Activated CD8-positive, alpha-beta memory T cell treated with anti-CD3 and anti-CD28 coated beads, Interleukin-2, amount 10 ng/mL, durations not matched to agents 7 days and 5 days (primary cell): ENCODE measurements around the gene RIMS1. TPM values are rescaled to one million over a fixed set of nuclear protein-coding genes. Genes with fewer than 3 reads are reported as not detected.

Experiments
- ATAC-seq: fragments of 150-1000 bp; cut with Tn5 transposase; one replicate; pipeline ENCODE4 v1.10.0; 2021; ENCODE audit warnings: moderate library complexity
- CTCF ChIA-PET: fragments of 350-600 bp; sonication (Branson Sonifier 250); formaldehyde crosslinking; loops from one replicate; lab custom pipeline; 2021; ENCODE audit warnings: antibody characterized with exemption; lab: Charles Lee
- DNase-seq: peaks from one replicate; pipeline ENCODE4 v3.0.0-alpha.2; 2020
- H3K27ac Mint-ChIP-seq: one replicate; pipeline ENCODE4 v1.8.0; 2021; ENCODE audit warnings: mild to moderate bottlenecking, mixed read lengths
- H3K27me3 Mint-ChIP-seq: one replicate; pipeline ENCODE4 v1.8.0; 2021; ENCODE audit warnings: mixed read lengths
- H3K36me3 Mint-ChIP-seq: one replicate; pipeline ENCODE4 v1.8.0; 2021; ENCODE audit warnings: mild to moderate bottlenecking, mixed read lengths
- H3K4me1 Mint-ChIP-seq: one replicate; pipeline ENCODE4 v1.8.0; 2021; ENCODE audit warnings: mixed read lengths
- H3K4me3 Mint-ChIP-seq: one replicate; pipeline ENCODE4 v1.8.0; 2021; ENCODE audit warnings: mild to moderate bottlenecking, moderate library complexity, mixed read lengths
- H3K9me3 Mint-ChIP-seq: one replicate; pipeline ENCODE4 v1.8.0; 2022; ENCODE audit warnings: low read depth, mixed read lengths
- total RNA-seq, 2 experiments: library from RNA; stranded (reverse); gene quantifications; one replicate each; pipeline ENCODE4 v1.2.3, GENCODE V29; 2021

The RIMS1 gene
- total RNA-seq, 2 experiments from 2014 or later, result not detected

GRCh38 chr6:72022830-72023229 is 136.5 kb downstream of the RIMS1 start:
- no peaks in the 10 kb centered on the region for H3K4me1 Mint-ChIP-seq
- no peak for DNase-seq
- no peak for ATAC-seq
- H3K4me3 Mint-ChIP-seq, result no peak overlapping the region
- no peaks in the 10 kb centered on the region for H3K9me3 Mint-ChIP-seq
- CTCF ChIA-PET, result no interaction called here
- no peak overlapping the region for H3K27ac Mint-ChIP-seq
- H3K36me3 Mint-ChIP-seq, result no peaks in the 10 kb centered on the region
- no peaks in the 10 kb centered on the region for H3K27me3 Mint-ChIP-seq

GRCh38 chr6:72031471-72031870 is 145.1 kb downstream of the RIMS1 start:
- DNase-seq, result no peak
- no peaks in the 10 kb centered on the region for H3K4me1 Mint-ChIP-seq
- no peak overlapping the region for H3K27ac Mint-ChIP-seq
- no peaks in the 10 kb centered on the region for H3K9me3 Mint-ChIP-seq
- ATAC-seq, result no peak
- CTCF ChIA-PET, result no interaction called here
- H3K4me3 Mint-ChIP-seq, result no peak overlapping the region
- H3K27me3 Mint-ChIP-seq, result no peaks in the 10 kb centered on the region
- H3K36me3 Mint-ChIP-seq, result no peaks in the 10 kb centered on the region

GRCh38 chr6:72032086-72032485 is 145.7 kb downstream of the RIMS1 start:
- Mint-ChIP-seq H3K27ac (no peak overlapping the region), H3K27me3 (no peaks in the 10 kb centered on the region), H3K4me1 (no peaks in the 10 kb centered on the region), H3K9me3 (no peaks in the 10 kb centered on the region), H3K4me3 (no peak overlapping the region), H3K36me3 (no peaks in the 10 kb centered on the region)
- CTCF ChIA-PET, result no interaction called here
- ATAC-seq (no peak), DNase-seq (no peak)

- ATAC-seq (no peak), DNase-seq (no peak)
- Mint-ChIP-seq H3K36me3 (no peaks in the 10 kb centered on the region), H3K4me1 (no peaks in the 10 kb centered on the region), H3K27me3 (no peaks in the 10 kb centered on the region), H3K9me3 (no peaks in the 10 kb centered on the region), H3K27ac (no peak overlapping the region), H3K4me3 (no peak overlapping the region)
- CTCF ChIA-PET, result no interaction called here
These were observed 149.1 kb downstream of the RIMS1 start for GRCh38 chr6:72035486-72035885.

GRCh38 chr6:72035966-72036365 is 149.6 kb downstream of the RIMS1 start:
- ATAC-seq (no peak), DNase-seq (no peak)
- no peaks in the 10 kb centered on the region for H3K27me3 Mint-ChIP-seq
- H3K9me3 Mint-ChIP-seq, result no peaks in the 10 kb centered on the region
- no peak overlapping the region for H3K4me3 Mint-ChIP-seq
- no peaks in the 10 kb centered on the region for H3K4me1 Mint-ChIP-seq
- no peaks in the 10 kb centered on the region for H3K36me3 Mint-ChIP-seq
- H3K27ac Mint-ChIP-seq, result no peak overlapping the region
- CTCF ChIA-PET, result no interaction called here

- CTCF ChIA-PET, result no interaction called here
- no peak overlapping the region for H3K4me3 Mint-ChIP-seq
- ATAC-seq (no peak), DNase-seq (no peak)
- no peaks in the 10 kb centered on the region for H3K27me3 Mint-ChIP-seq
- H3K9me3 Mint-ChIP-seq, result no peaks in the 10 kb centered on the region
- no peaks in the 10 kb centered on the region for H3K36me3 Mint-ChIP-seq
- H3K4me1 Mint-ChIP-seq, result no peaks in the 10 kb centered on the region
- no peak overlapping the region for H3K27ac Mint-ChIP-seq
These were observed 150.7 kb downstream of the RIMS1 start for GRCh38 chr6:72037006-72037405.

GRCh38 chr6:72040111-72040510 is 153.8 kb downstream of the RIMS1 start:
- H3K9me3 Mint-ChIP-seq, result no peaks in the 10 kb centered on the region
- CTCF ChIA-PET, result no interaction called here
- DNase-seq (no peak), ATAC-seq (no peak)
- H3K4me3 Mint-ChIP-seq, result no peak overlapping the region
- no peaks in the 10 kb centered on the region for H3K27me3 Mint-ChIP-seq
- no peaks in the 10 kb centered on the region for H3K4me1 Mint-ChIP-seq
- no peak overlapping the region for H3K27ac Mint-ChIP-seq
- H3K36me3 Mint-ChIP-seq, result no peaks in the 10 kb centered on the region

- no peak for DNase-seq
- Mint-ChIP-seq H3K4me1 (no peaks in the 10 kb centered on the region), H3K36me3 (no peaks in the 10 kb centered on the region), H3K27ac (no peak overlapping the region), H3K27me3 (no peaks in the 10 kb centered on the region), H3K9me3 (no peaks in the 10 kb centered on the region), H3K4me3 (no peak overlapping the region)
- CTCF ChIA-PET, result no interaction called here
- ATAC-seq, result no peak
These were observed 155.7 kb downstream of the RIMS1 start for GRCh38 chr6:72042088-72042487.

GRCh38 chr6:72048080-72048479 is 161.7 kb downstream of the RIMS1 start:
- no peak overlapping the region for H3K4me3 Mint-ChIP-seq
- H3K27ac Mint-ChIP-seq, result no peak overlapping the region
- H3K4me1 Mint-ChIP-seq, result no peaks in the 10 kb centered on the region
- H3K36me3 Mint-ChIP-seq, result no peaks in the 10 kb centered on the region
- no peak for ATAC-seq
- DNase-seq, result no peak
- H3K9me3 Mint-ChIP-seq, result no peaks in the 10 kb centered on the region
- H3K27me3 Mint-ChIP-seq, result no peaks in the 10 kb centered on the region
- CTCF ChIA-PET, result no interaction called here

- Mint-ChIP-seq H3K27ac (no peak overlapping the region), H3K9me3 (peaks cover 2% of the 10 kb centered on the region), H3K4me1 (no peaks in the 10 kb centered on the region), H3K27me3 (no peaks in the 10 kb centered on the region), H3K4me3 (no peak overlapping the region), H3K36me3 (no peaks in the 10 kb centered on the region)
- no peak for ATAC-seq
- DNase-seq, result no peak
- CTCF ChIA-PET, result no interaction called here
These were observed 163.0 kb downstream of the RIMS1 start for GRCh38 chr6:72049376-72049775.

GRCh38 chr6:72061286-72061685 is 174.9 kb downstream of the RIMS1 start:
- ATAC-seq, result no peak
- Mint-ChIP-seq H3K4me3 (no peak overlapping the region), H3K9me3 (no peaks in the 10 kb centered on the region), H3K4me1 (no peaks in the 10 kb centered on the region), H3K27ac (no peak overlapping the region), H3K27me3 (no peaks in the 10 kb centered on the region), H3K36me3 (no peaks in the 10 kb centered on the region)
- CTCF ChIA-PET, result no interaction called here
- no peak for DNase-seq

- Mint-ChIP-seq H3K27ac (no peak overlapping the region), H3K36me3 (no peaks in the 10 kb centered on the region), H3K4me3 (no peak overlapping the region), H3K9me3 (no peaks in the 10 kb centered on the region), H3K27me3 (no peaks in the 10 kb centered on the region), H3K4me1 (no peaks in the 10 kb centered on the region)
- no peak for ATAC-seq
- no peak for DNase-seq
- CTCF ChIA-PET, result no interaction called here
These were observed 178.1 kb downstream of the RIMS1 start for GRCh38 chr6:72064399-72064975.

- Mint-ChIP-seq H3K4me1 (no peaks in the 10 kb centered on the region), H3K27ac (no peak overlapping the region), H3K36me3 (no peaks in the 10 kb centered on the region), H3K9me3 (no peaks in the 10 kb centered on the region), H3K27me3 (no peaks in the 10 kb centered on the region), H3K4me3 (no peak overlapping the region)
- ATAC-seq (no peak), DNase-seq (no peak)
- CTCF ChIA-PET, result interaction anchor here (0.9 kb wide), 1 partner anchor 9 kb away, joined by 3 read pairs; no protein-coding TSS in a partner anchor
These were observed 191.7 kb downstream of the RIMS1 start for GRCh38 chr6:72078096-72078495.

- H3K9me3 Mint-ChIP-seq, result no peaks in the 10 kb centered on the region
- H3K27me3 Mint-ChIP-seq, result no peaks in the 10 kb centered on the region
- H3K4me1 Mint-ChIP-seq, result no peaks in the 10 kb centered on the region
- CTCF ChIA-PET, result no interaction called here
- H3K4me3 Mint-ChIP-seq, result no peak overlapping the region
- no peak for ATAC-seq
- no peaks in the 10 kb centered on the region for H3K36me3 Mint-ChIP-seq
- no peak for DNase-seq
- H3K27ac Mint-ChIP-seq, result no peak overlapping the region
These were observed 194.1 kb downstream of the RIMS1 start for GRCh38 chr6:72080260-72080941.
